Activated naive CD4-positive, alpha-beta T cell treated with anti-CD3 and anti-CD28 coated beads for 36 hours (primary cell): ENCODE results near the gene NRG4. TPM values are rescaled to one million over a fixed set of nuclear protein-coding genes. Genes with fewer than 3 reads are reported as not detected.

Experiments used
- total RNA-seq, 2 experiments: library from RNA; stranded (reverse); gene quantifications; one replicate each; pipeline ENCODE4 v1.2.3, GENCODE V29; 2021

NRG4 gene
- total RNA-seq, 2 experiments from 2014 or later = not detected

Other genes with a start within 250 kb of the NRG4 start
- 10 to 100 TPM; 14.7 to 15.4 TPM for gene UBE2Q2, start 169.0 kb downstream of the NRG4 start, total RNA-seq
- 10 to 100 TPM; 97.3 to 99.6 TPM for gene FBXO22, start 108.5 kb downstream of the NRG4 start, total RNA-seq
- gene TMEM266, start 47.6 kb upstream of the NRG4 start, total RNA-seq = not detected